ENCODE data around the gene CPT1B. TPM values are rescaled to one million over a fixed set of nuclear protein-coding genes. Genes with fewer than 3 reads are reported as not detected.

Gene CPT1B
- total RNA-seq, 2 experiments from 2014 or later: 101 to 138 TPM

DNA sequence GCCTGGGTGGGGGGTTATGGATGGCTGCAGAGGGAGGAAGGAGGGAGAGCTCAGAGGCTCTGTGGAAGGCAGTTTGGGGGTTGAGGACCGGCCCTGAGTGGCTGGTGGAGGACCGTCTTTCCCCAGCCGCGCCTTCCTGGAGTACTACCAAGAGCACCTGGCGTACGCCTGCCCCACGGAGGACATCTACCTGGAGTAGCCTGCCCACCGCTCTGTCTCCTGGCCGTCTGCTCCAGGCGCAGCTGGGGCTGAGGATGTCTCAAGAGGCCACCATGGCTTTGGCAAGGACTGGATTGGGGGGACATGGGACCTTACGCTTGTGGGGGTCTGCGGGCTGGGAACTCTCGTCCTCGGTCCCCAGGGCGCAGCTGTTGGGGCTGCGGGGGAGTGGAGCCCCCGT is 32.4 kb upstream of the CPT1B start:
- Histone ChIP-seq H3K4me2 (ENCODE audit: low read length) (no peak overlapping the region), H3K4me1 (ENCODE audit: insufficient read depth, low read length, poor library complexity, severe bottlenecking) (peaks cover 8% of the 10 kb centered on the region), H3K27ac (ENCODE audit: low read depth, low read length, poor library complexity, severe bottlenecking) (no peak overlapping the region), H3K9me3 (ENCODE audit: low read length) (no peaks in the 10 kb centered on the region), H3K36me3 (ENCODE audit: insufficient read depth, low read length) (no peaks in the 10 kb centered on the region), H3K79me2 (ENCODE audit: insufficient read depth, low read depth, low read length) (no peaks in the 10 kb centered on the region), H3K9me2 (ENCODE audit: insufficient read depth, low read length) (no peaks in the 10 kb centered on the region), H3K4me3 (ENCODE audit: low read depth, low read length, poor library complexity, severe bottlenecking) (no peak overlapping the region), H4K20me1 (ENCODE audit: insufficient read depth, low read length) (no peaks in the 10 kb centered on the region), H2AFZ (ENCODE audit: low read length) (no peak overlapping the region)
- POLR2A ChIA-PET: no interaction called here
- DNase-seq (ENCODE audit: low spot score): no peak
- CTCF ChIA-PET (ENCODE audit: unreplicated experiment): no interaction called here
- no TSS peak for BruUV-seq (replicated peaks)
- intact Hi-C loops (cut with micrococcal nuclease; ENCODE audit: unreplicated experiment): no loop called here
- TF ChIP-seq EZH2phosphoT487 (IDR thresholded peaks at IDR 0.05; ENCODE audit: borderline replicate concordance, low read depth, low read length): no peak
- TF ChIP-seq, protein P1, sequence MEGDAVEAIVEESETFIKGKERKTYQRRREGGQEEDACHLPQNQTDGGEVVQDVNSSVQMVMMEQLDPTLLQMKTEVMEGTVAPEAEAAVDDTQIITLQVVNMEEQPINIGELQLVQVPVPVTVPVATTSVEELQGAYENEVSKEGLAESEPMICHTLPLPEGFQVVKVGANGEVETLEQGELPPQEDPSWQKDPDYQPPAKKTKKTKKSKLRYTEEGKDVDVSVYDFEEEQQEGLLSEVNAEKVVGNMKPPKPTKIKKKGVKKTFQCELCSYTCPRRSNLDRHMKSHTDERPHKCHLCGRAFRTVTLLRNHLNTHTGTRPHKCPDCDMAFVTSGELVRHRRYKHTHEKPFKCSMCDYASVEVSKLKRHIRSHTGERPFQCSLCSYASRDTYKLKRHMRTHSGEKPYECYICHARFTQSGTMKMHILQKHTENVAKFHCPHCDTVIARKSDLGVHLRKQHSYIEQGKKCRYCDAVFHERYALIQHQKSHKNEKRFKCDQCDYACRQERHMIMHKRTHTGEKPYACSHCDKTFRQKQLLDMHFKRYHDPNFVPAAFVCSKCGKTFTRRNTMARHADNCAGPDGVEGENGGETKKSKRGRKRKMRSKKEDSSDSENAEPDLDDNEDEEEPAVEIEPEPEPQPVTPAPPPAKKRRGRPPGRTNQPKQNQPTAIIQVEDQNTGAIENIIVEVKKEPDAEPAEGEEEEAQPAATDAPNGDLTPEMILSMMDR (conservative IDR thresholded peaks at IDR 0.05; ENCODE audit: low read length): no peak

- H2AFZ ChIP-seq (ENCODE audit: low read length): no peak overlapping the region
- no peaks in the 10 kb centered on the region for H4K20me1 ChIP-seq (ENCODE audit: insufficient read depth, low read length)
- BruUV-seq (replicated peaks): no TSS peak
- TF ChIP-seq EZH2phosphoT487 (IDR thresholded peaks at IDR 0.05; ENCODE audit: borderline replicate concordance, low read depth, low read length): no peak
- TF ChIP-seq, protein P1 (conservative IDR thresholded peaks at IDR 0.05; ENCODE audit: low read length): no peak
- no peak overlapping the region for H3K27ac ChIP-seq (ENCODE audit: low read depth, low read length, poor library complexity, severe bottlenecking)
- H3K36me3 ChIP-seq (ENCODE audit: insufficient read depth, low read length): no peaks in the 10 kb centered on the region
- no peaks in the 10 kb centered on the region for H3K9me3 ChIP-seq (ENCODE audit: low read length)
- no peak overlapping the region for H3K4me2 ChIP-seq (ENCODE audit: low read length)
- ChIA-PET POLR2A (no interaction called here), CTCF (ENCODE audit: unreplicated experiment) (no interaction called here)
- no peak for DNase-seq (ENCODE audit: low spot score)
- H3K9me2 ChIP-seq (ENCODE audit: insufficient read depth, low read length): no peaks in the 10 kb centered on the region
- H3K4me3 ChIP-seq (ENCODE audit: low read depth, low read length, poor library complexity, severe bottlenecking): no peak overlapping the region
- intact Hi-C loops (cut with micrococcal nuclease; ENCODE audit: unreplicated experiment): no loop called here
- H3K79me2 ChIP-seq (ENCODE audit: insufficient read depth, low read depth, low read length): no peaks in the 10 kb centered on the region
- peaks cover 8% of the 10 kb centered on the region for H3K4me1 ChIP-seq (ENCODE audit: insufficient read depth, low read length, poor library complexity, severe bottlenecking)
Observed at GRCh38 chr22:50610041-50610451, 31.8 kb upstream of the CPT1B start.

DNA sequence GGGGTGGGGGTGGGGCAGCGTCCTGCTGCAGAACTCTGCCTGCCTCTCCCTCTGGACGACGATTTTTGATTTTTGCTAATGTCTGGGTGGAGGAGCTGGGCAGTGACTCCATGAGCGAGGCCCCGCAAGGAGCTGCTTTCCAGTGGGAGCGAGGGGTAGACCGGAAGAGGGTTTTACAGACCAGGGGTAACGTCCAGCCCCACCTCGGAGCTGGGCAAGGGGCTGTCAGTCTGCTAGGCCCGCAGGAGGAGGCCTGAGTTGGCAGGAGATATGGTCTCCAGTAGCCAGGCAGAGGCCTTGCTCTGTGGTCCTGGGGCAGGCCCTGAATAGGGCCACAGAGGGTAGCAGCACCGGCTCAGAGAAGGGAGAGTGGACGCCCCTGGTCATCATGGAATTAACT is 31.4 kb upstream of the CPT1B start:
- Histone ChIP-seq H2AFZ (ENCODE audit: low read length) (no peak overlapping the region), H3K36me3 (ENCODE audit: insufficient read depth, low read length) (no peaks in the 10 kb centered on the region), H3K4me2 (ENCODE audit: low read length) (no peak overlapping the region), H4K20me1 (ENCODE audit: insufficient read depth, low read length) (no peaks in the 10 kb centered on the region), H3K4me1 (ENCODE audit: insufficient read depth, low read length, poor library complexity, severe bottlenecking) (peaks cover 8% of the 10 kb centered on the region), H3K9me3 (ENCODE audit: low read length) (no peaks in the 10 kb centered on the region), H3K4me3 (ENCODE audit: low read depth, low read length, poor library complexity, severe bottlenecking) (no peak overlapping the region), H3K27ac (ENCODE audit: low read depth, low read length, poor library complexity, severe bottlenecking) (no peak overlapping the region), H3K9me2 (ENCODE audit: insufficient read depth, low read length) (no peaks in the 10 kb centered on the region), H3K79me2 (ENCODE audit: insufficient read depth, low read depth, low read length) (no peaks in the 10 kb centered on the region)
- POLR2A ChIA-PET: no interaction called here
- TF ChIP-seq, protein P1 (conservative IDR thresholded peaks at IDR 0.05; ENCODE audit: low read length): no peak
- TF ChIP-seq EZH2phosphoT487 (IDR thresholded peaks at IDR 0.05; ENCODE audit: borderline replicate concordance, low read depth, low read length): no peak
- intact Hi-C loops (cut with micrococcal nuclease; ENCODE audit: unreplicated experiment): no loop called here
- DNase-seq (ENCODE audit: low spot score): no peak
- CTCF ChIA-PET (ENCODE audit: unreplicated experiment): no interaction called here
- BruUV-seq (replicated peaks): no TSS peak

Measured in OCI-LY7 (cell line).